ENCODE measurements around the gene HES5. TPM values are rescaled to one million over a fixed set of nuclear protein-coding genes. Genes with fewer than 3 reads are reported as not detected.

Gene HES5
- total and polyA plus RNA-seq, 2 of the 4 experiments (the other 2 are of a cell fraction): not detected

GRCh38 chr1:2489615-2490014, 40.4 kb downstream of the HES5 start:
- no peak overlapping the region for H2BK120ac ChIP-seq (ENCODE audit: low read depth, low read length)
- no peaks in the 10 kb centered on the region for H3K4me1 ChIP-seq (ENCODE audit: control insufficient read depth, insufficient read depth, low read length)
- BruUV-seq (replicated peaks): no TSS peak
- H3K4me2 ChIP-seq (ENCODE audit: low read depth, low read length): no peak overlapping the region
- H3K4ac ChIP-seq (ENCODE audit: low read depth, low read length): no peak overlapping the region
- H3K23ac ChIP-seq (ENCODE audit: low read depth, low read length): no peak overlapping the region
- no peak overlapping the region for H2BK20ac ChIP-seq (ENCODE audit: low read depth, low read length)
- ATAC-seq (ENCODE audit: low read depth): no peak
- H3K79me1 ChIP-seq (ENCODE audit: low read depth in 1 of 2, low read length in 2 of 2): no peaks in the 10 kb centered on the region
- peaks cover 11% of the 10 kb centered on the region for H3K9me3 ChIP-seq (ENCODE audit: control insufficient read depth, insufficient read depth, low read length)
- no peak overlapping the region for H2AFZ ChIP-seq (replicated peaks; ENCODE audit: low read length, poor library complexity)
- H2BK15ac ChIP-seq (ENCODE audit: low read depth, low read length): no peak overlapping the region
- no peaks in the 10 kb centered on the region; the same call in 1 of the 2 replicates for H4K20me1 ChIP-seq (ENCODE audit: insufficient read depth, low read length)
- H2BK5ac ChIP-seq (ENCODE audit: low read depth, low read length, poor library complexity, severe bottlenecking): no peak overlapping the region
- intact Hi-C loops (cut with micrococcal nuclease) (no loop called here), in situ Hi-C loops (cut with MboI; ENCODE audit: low sequenced_read_pairs) (no loop called here), dilution Hi-C loops (cut with HindIII; ENCODE audit: low sequenced_read_pairs, unreplicated experiment) (no loop called here)
- peaks cover 3% of the 10 kb centered on the region; the same call in 1 of the 2 replicates for H3K9me1 ChIP-seq (ENCODE audit: insufficient read depth, low read length)
- H3K4me3 ChIP-seq (ENCODE audit: insufficient read depth, low read depth, low read length): no peak overlapping the region
- H3K56ac ChIP-seq (ENCODE audit: extremely low read depth, insufficient read depth, low read length): no peak overlapping the region
- H4K91ac ChIP-seq (ENCODE audit: insufficient read depth, low read depth, low read length): no peak overlapping the region
- no peak overlapping the region for H2AK9ac ChIP-seq (replicated peaks; ENCODE audit: low read depth, low read length, poor library complexity)
- no peak overlapping the region for H3K27ac ChIP-seq (ENCODE audit: insufficient read depth, low read length)
- H3K36me3 ChIP-seq (ENCODE audit: control insufficient read depth, insufficient read depth, low read length): no peaks in the 10 kb centered on the region
- TF ChIP-seq SMC3 (IDR thresholded peaks at IDR 0.05; ENCODE audit: low read depth, low read length): no peak
- WGBS, 2 experiments (ENCODE audit: extremely low coverage in 2 of 2, insufficient read length in 1 of 2): 51% methylated on average over 3 of the region's 14 CpGs; no CpG with 5 or more reads in 1 of the 2 experiments
- no peak overlapping the region for H3K14ac ChIP-seq (replicated peaks; ENCODE audit: low read depth, low read length)
- CTCF ChIA-PET: no interaction called here
- no peak overlapping the region for H3K18ac ChIP-seq (ENCODE audit: low read depth, low read length)
- H4K8ac ChIP-seq (ENCODE audit: low read depth in 2 of 2, low read length in 2 of 2): no peak overlapping the region
- no peak overlapping the region for H2AK5ac ChIP-seq (ENCODE audit: low read depth, low read length)
- POLR2A ChIA-PET (ENCODE audit: unreplicated experiment): no interaction called here
- H3K9ac ChIP-seq (ENCODE audit: low read depth, low read length): no peak overlapping the region
- H3K27me3 ChIP-seq (ENCODE audit: control insufficient read depth, insufficient read depth, low read length): peaks cover 17% of the 10 kb centered on the region; the same call in 1 of the 2 replicates
- DNase-seq: no peak
- no peak overlapping the region for H4K5ac ChIP-seq (ENCODE audit: low read depth, low read length)
